BLaER1 treated with 17β-estradiol and CSF1 and Interleukin-3, amounts not matched to agents 10 nM and 100 nM (cell line): ENCODE data around the gene MAN2A2.
A peak's percentile ranks its signal among the peaks of the same experiment; 100 is the strongest.

Source experiments
- H3K27ac ChIP-seq, 11 experiments: shearing (Covaris generic); formaldehyde crosslinking; 2 replicates each; pipeline ENCODE4 v1.8.1; 2022
- H3K27me3 ChIP-seq, 11 experiments: shearing (Covaris generic); formaldehyde crosslinking; 2 replicates each; pipeline ENCODE4 v1.8.1; 2022
- H3K36me3 ChIP-seq, 11 experiments: shearing (Covaris generic); formaldehyde crosslinking; 2 replicates each; pipeline ENCODE4 v1.8.1; 2022
- H3K4me1 ChIP-seq, 10 experiments: shearing (Covaris generic); formaldehyde crosslinking; 2 replicates each; pipeline ENCODE4 v1.8.1; 2022
- H3K4me2 ChIP-seq, 11 experiments: shearing (Covaris generic); formaldehyde crosslinking; 2 replicates each; pipeline ENCODE4 v1.8.1; 2022
- H3K4me3 ChIP-seq, 10 experiments: shearing (Covaris generic); formaldehyde crosslinking; 2 replicates each; pipeline ENCODE4 v1.8.1; 2022
- H3K9ac ChIP-seq, 11 experiments: shearing (Covaris generic); formaldehyde crosslinking; 2 replicates each; pipeline ENCODE4 v1.8.1; 2022
- H3K9me3 ChIP-seq, 11 experiments: shearing (Covaris generic); formaldehyde crosslinking; replicated peaks in 1 of 11; 2 replicates each; pipeline ENCODE4 v1.8.1; 2022
- H4K20me1 ChIP-seq, 11 experiments: shearing (Covaris generic); formaldehyde crosslinking; 2 replicates each; pipeline ENCODE4 v1.8.1; 2022
- Cebpa-rat ChIP-seq, 11 experiments: shearing (Covaris generic); IDR thresholded peaks; 2 replicates each; pipeline ENCODE4 v1.8.1; 2022

The MAN2A2 gene

DNA sequence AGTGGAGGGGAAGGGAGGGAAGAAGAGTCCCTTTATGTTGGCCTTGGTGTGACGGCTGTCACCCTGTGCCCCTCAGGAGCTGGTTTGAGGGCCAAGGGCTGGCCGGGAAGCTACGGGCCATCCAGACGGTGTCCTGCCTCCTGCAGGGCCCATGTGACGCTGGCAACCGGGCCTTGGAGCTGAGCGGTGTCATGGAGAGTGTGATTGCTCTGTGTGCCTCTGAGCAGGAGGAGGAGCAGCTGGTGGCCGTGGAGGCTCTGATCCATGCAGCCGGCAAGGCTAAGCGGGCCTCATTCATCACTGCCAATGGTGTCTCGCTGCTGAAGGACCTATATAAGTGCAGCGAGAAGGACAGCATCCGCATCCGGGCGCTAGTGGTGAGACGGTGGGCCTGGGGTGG lies 43.4 kb downstream of the MAN2A2 start:
- TF ChIP-seq Cebpa-rat (IDR thresholded peaks at IDR 0.05): no peak
- peaks cover 5 to 34% (median 14%) of the 10 kb centered on the region in 10 experiments; a peak in 17 of 20 replicates for H3K4me1 ChIP-seq
- no peak overlapping the region for H3K27ac ChIP-seq
- no peak overlapping the region for H3K9ac ChIP-seq
- peaks cover 0 to 56% (median 13%) of the 10 kb centered on the region in 11 experiments; a peak in 13 of 22 replicates for H4K20me1 ChIP-seq
- no peaks in the 10 kb centered on the region for H3K9me3 ChIP-seq
- no peak overlapping the region for H3K4me2 ChIP-seq
- no peaks in the 10 kb centered on the region for H3K27me3 ChIP-seq
- no peak overlapping the region for H3K4me3 ChIP-seq
- H3K36me3 ChIP-seq: peaks cover 96 to 100% (median 98%) of the 10 kb centered on the region in 11 experiments

DNA sequence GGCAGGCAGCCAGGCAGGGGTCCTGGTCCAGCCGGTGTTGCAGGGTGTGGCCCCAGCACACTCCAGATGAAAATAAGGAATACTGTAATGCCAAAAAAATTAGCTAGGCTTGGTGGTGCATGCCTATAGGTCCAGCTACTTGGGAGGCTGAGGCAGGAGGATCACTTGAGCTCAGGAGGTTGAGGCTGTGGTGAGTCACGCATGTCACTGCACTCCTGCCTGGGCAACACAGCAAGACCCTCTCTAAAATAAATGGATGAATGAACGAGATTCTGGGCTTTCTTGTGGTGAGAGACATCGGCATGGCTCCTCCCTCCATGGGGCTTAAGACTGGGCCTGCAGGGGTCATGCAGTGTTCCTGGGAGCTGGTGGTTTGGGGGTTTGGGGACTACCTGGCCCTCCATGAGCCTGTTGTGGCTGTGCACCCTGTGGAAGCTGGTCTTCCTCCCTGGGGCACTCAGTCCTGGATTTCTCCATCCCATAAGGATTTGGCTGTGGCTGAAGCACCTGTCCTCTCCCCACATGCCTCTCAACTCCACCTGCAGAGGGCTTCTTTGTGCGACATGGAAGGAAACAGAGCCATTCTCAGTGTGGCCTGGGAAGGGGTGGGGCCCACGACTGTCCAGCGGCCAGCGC lies 44.0 kb downstream of the MAN2A2 start:
- H3K9me3 ChIP-seq: no peaks in the 10 kb centered on the region
- H3K9ac ChIP-seq: no peak overlapping the region
- TF ChIP-seq Cebpa-rat (IDR thresholded peaks at IDR 0.05): no peak
- H3K36me3 ChIP-seq: peaks cover 96 to 100% (median 98%) of the 10 kb centered on the region in 11 experiments
- H3K27ac ChIP-seq: no peak overlapping the region
- H3K4me2 ChIP-seq: no peak overlapping the region
- H3K4me1 ChIP-seq: peaks cover 5 to 34% (median 14%) of the 10 kb centered on the region in 10 experiments; a peak in 17 of 20 replicates
- peaks cover 0 to 56% (median 13%) of the 10 kb centered on the region in 11 experiments; a peak in 12 of 22 replicates for H4K20me1 ChIP-seq
- no peaks in the 10 kb centered on the region for H3K27me3 ChIP-seq
- no peak overlapping the region for H3K4me3 ChIP-seq

DNA sequence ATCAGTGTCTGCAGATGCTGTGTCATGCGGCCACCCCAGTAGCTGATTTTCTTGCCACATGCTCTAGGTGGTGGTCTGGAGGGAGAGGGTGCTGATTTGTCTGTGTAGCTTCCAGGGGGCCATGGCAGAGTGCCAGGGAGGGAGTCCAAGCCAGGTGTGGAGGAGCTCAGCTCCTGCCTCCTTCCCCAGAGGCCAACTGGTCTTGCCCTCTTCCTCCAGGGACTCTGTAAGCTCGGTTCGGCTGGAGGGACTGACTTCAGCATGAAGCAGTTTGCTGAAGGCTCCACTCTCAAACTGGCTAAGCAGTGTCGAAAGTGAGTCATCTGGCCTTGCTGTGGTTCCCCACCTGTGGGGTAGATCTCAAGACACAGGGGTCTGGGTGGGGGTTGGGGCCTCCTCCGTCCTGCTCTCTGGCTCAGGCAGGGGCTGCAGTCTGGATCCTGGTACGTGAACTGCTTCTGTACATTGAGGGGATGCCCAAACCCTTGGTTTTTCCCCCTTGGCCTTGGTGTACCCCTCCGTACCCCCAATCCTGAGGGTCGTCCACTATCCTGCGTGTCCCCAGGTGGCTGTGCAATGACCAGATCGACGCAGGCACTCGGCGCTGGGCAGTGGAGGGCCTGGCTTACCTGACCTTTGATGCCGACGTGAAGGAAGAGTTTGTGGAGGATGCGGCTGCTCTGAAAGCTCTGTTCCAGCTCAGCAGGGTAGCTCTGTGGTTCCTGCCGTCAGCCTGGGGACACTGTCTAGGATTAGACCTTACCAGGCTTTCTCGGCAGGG lies 44.7 kb downstream of the MAN2A2 start:
- Histone ChIP-seq H3K4me3 (no peak overlapping the region), H3K36me3 (peaks cover 96 to 100% (median 98%) of the 10 kb centered on the region in 11 experiments), H3K9ac (no peak overlapping the region), H3K4me1 (peaks cover 5 to 34% (median 14%) of the 10 kb centered on the region in 10 experiments; a peak in 17 of 20 replicates), H3K27me3 (no peaks in the 10 kb centered on the region), H3K9me3 (no peaks in the 10 kb centered on the region), H3K4me2 (peak overlapping the region in 2 of 11 experiments; percentile 22 to 66; a peak in 2 of 22 replicates), H3K27ac (peak overlapping the region in 1 of 11 experiments; percentile 1; a peak in 1 of 22 replicates), H4K20me1 (peaks cover 0 to 49% (median 12%) of the 10 kb centered on the region in 11 experiments; a peak in 11 of 22 replicates)
- TF ChIP-seq Cebpa-rat (IDR thresholded peaks at IDR 0.05): no peak

DNA sequence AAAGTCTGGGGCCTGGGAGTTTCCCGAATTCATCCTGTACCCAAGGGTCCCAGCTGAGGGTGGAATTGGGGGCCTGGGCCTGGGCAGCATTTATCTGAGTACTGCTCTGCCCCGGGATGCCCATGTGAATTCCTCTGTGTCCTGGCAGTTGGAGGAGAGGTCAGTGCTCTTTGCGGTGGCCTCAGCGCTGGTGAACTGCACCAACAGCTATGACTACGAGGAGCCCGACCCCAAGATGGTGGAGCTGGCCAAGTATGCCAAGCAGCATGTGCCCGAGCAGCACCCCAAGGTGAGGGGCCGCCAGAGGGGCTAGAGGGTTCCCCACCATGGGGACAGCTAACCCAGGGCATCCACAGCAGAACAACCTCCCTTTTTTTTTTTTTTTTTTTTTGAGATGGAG lies 45.4 kb downstream of the MAN2A2 start:
- peak overlapping the region in 3 of 11 experiments; percentile 22 to 66 (median 45); a peak in 5 of 22 replicates for H3K4me2 ChIP-seq
- peaks cover 5 to 34% (median 14%) of the 10 kb centered on the region in 10 experiments; a peak in 17 of 20 replicates for H3K4me1 ChIP-seq
- H3K9ac ChIP-seq: no peak overlapping the region
- no peaks in the 10 kb centered on the region for H3K9me3 ChIP-seq
- H4K20me1 ChIP-seq: peaks cover 0 to 41% (median 12%) of the 10 kb centered on the region in 11 experiments; a peak in 10 of 22 replicates
- H3K4me3 ChIP-seq: no peak overlapping the region
- H3K27ac ChIP-seq: peak overlapping the region in 1 of 11 experiments; percentile 1; a peak in 1 of 22 replicates
- H3K27me3 ChIP-seq: no peaks in the 10 kb centered on the region
- peaks cover 96 to 100% (median 98%) of the 10 kb centered on the region in 11 experiments for H3K36me3 ChIP-seq
- no peak for TF ChIP-seq Cebpa-rat (IDR thresholded peaks at IDR 0.05)

DNA sequence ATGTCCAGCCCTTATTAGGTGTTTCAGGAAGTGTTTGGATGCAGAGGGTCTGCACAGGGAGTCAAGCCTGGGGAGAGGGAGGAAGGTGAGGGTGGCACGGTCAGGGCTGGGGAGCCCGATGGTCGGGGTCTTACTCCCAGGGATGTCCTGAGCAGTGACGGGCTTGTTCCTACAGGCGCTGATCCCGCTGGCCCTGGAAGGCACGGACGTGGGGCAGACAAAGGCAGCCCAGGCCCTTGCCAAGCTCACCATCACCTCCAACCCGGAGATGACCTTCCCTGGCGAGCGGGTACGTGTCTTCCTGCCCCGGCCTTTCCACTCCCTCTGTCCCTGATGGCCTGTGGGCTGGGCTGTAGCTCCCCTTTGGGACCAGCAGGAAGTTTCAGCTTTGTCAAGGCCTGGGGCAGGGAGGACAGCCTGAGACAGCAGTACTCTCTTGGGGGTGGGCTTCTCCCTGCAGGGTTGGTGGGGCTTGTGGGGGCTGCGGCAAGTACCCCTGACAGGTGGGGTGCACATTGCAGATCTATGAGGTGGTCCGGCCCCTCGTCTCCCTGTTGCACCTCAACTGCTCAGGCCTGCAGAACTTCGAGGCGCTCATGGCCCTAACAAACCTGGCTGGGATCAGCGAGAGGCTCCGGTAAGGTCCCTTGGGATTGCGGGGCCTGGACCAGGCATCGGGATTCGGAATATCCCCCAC lies 47.0 kb downstream of the MAN2A2 start:
- Histone ChIP-seq H3K4me3 (no peak overlapping the region), H3K36me3 (peaks cover 87 to 93% (median 89%) of the 10 kb centered on the region in 11 experiments), H3K27me3 (no peaks in the 10 kb centered on the region), H4K20me1 (peaks cover 0 to 41% (median 12%) of the 10 kb centered on the region in 11 experiments; a peak in 11 of 22 replicates), H3K9ac (peak overlapping the region in 9 of 11 experiments; percentile 13 to 52 (median 46); a peak in 13 of 22 replicates), H3K27ac (peak overlapping the region in 9 of 11 experiments; percentile 44 to 73 (median 62); a peak in 17 of 22 replicates), H3K9me3 (no peaks in the 10 kb centered on the region), H3K4me2 (peak overlapping the region in 5 of 11 experiments; percentile 37 to 83 (median 66); a peak in 9 of 22 replicates), H3K4me1 (peaks cover 10 to 40% (median 20%) of the 10 kb centered on the region in 10 experiments; a peak in 18 of 20 replicates)
- TF ChIP-seq Cebpa-rat (IDR thresholded peaks at IDR 0.05): no peak

DNA sequence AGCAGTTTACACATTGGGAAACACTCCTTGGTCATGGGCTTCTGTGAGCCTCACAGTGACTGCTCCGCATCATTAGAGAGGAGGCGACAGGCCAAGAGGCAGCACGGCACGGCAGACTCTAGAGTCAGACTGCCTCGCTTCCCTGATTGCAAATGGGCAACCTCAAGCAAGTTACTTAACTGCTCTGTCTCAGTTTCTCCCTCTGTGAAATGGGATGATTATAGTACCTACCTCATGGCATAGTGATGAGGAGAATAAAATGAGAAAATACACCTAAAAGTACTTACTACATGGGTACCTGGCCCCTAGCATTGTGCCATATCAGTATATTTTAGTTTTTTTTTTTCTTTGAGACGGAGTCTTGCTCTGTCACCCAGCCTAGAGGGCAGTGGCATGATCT lies 47.6 kb downstream of the MAN2A2 start:
- Histone ChIP-seq H3K27me3 (no peaks in the 10 kb centered on the region), H3K4me1 (peaks cover 15 to 46% (median 25%) of the 10 kb centered on the region in 10 experiments), H3K9ac (no peak overlapping the region), H4K20me1 (peaks cover 0 to 41% (median 12%) of the 10 kb centered on the region in 11 experiments; a peak in 11 of 22 replicates), H3K4me3 (no peak overlapping the region), H3K27ac (peak overlapping the region in 2 of 11 experiments; percentile 9 to 45; a peak in 1 of 22 replicates), H3K4me2 (no peak overlapping the region), H3K36me3 (peaks cover 82 to 87% (median 85%) of the 10 kb centered on the region in 11 experiments), H3K9me3 (no peaks in the 10 kb centered on the region)
- no peak for TF ChIP-seq Cebpa-rat (IDR thresholded peaks at IDR 0.05)

DNA sequence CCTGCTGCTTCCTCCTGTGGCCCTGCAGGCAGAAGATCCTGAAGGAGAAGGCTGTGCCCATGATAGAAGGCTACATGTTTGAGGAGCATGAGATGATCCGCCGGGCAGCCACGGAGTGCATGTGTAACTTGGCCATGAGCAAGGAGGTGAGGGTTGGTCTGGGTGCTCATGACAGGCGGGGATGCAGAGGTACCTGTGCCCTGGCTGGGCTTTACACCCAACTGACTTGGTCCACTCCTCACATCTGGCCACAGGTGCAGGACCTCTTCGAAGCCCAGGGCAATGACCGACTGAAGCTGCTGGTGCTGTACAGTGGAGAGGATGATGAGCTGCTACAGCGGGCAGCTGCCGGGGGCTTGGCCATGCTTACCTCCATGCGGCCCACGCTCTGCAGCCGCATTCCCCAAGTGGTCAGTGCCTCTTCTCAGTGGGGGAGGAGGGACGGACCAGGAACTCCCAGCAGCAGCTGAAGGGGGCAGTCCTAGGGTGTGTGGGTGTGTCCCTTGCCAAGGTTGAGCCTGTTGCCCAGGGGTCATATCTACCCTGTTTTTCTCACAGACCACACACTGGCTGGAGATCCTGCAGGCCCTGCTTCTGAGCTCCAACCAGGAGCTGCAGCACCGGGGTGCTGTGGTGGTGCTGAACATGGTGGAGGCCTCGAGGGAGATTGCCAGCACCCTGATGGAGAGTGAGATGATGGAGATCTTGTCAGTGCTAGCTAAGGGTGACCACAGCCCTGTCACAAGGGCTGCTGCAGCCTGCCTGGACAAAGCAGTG lies 50.0 kb downstream of the MAN2A2 start:
- Histone ChIP-seq H3K9ac (no peak overlapping the region), H3K27ac (no peak overlapping the region), H3K4me1 (peaks cover 24 to 59% (median 42%) of the 10 kb centered on the region in 10 experiments), H3K4me2 (no peak overlapping the region), H3K27me3 (no peaks in the 10 kb centered on the region), H3K4me3 (no peak overlapping the region), H3K36me3 (peaks cover 58 to 76% (median 70%) of the 10 kb centered on the region in 11 experiments), H4K20me1 (peaks cover 0 to 35% (median 5%) of the 10 kb centered on the region in 11 experiments; a peak in 10 of 22 replicates), H3K9me3 (no peaks in the 10 kb centered on the region)
- TF ChIP-seq Cebpa-rat (IDR thresholded peaks at IDR 0.05): no peak
